Sigmoid colon (tissue), 4 donors: ENCODE measurements around the gene SIRPG.

Experiments
- CTCF ChIP-seq, 4 experiments: fragments of 450-650 bp in 3 of 4; fragments of 200-600 bp in 1 of 4; IDR thresholded peaks; one replicate each; pipeline ENCODE4 v1.5.1; 2016 to 2019; ENCODE audit warnings: antibody characterized with exemption in 4 of 4, mild to moderate bottlenecking in 3 of 4, moderate library complexity in 2 of 4
- POLR2A ChIP-seq, 2 donors: fragments of 450-650 bp; IDR thresholded peaks; one replicate each; pipeline ENCODE4 v1.6.1; 2016; ENCODE audit warnings: antibody characterized with exemption in 2 of 2, mild to moderate bottlenecking in 2 of 2, moderate library complexity in 2 of 2
- POLR2AphosphoS5 ChIP-seq, 4 donors: sonication (generic); formaldehyde crosslinking; IDR thresholded peaks; one replicate each; pipeline ENCODE4 v1.6.1; 2017; ENCODE audit warnings: antibody characterized with exemption in 4 of 4

GRCh38 chr20:1665345-1665744 lies 7.8 kb upstream of the SIRPG start:
- no peak for TF ChIP-seq CTCF (IDR thresholded peaks at IDR 0.05)
- no peak for TF ChIP-seq POLR2A (IDR thresholded peaks at IDR 0.05)
- no peak for TF ChIP-seq POLR2AphosphoS5 (IDR thresholded peaks at IDR 0.05)
